K562 (cell line): Measurements from ENCODE around the gene SPHK1. TPM values are rescaled to one million over a fixed set of nuclear protein-coding genes. Genes with fewer than 3 reads are reported as not detected.

Experiments
- BCOR ChIP-seq: fragments of 450-650 bp; IDR thresholded peaks from 2 replicates; pipeline ENCODE4 v1.6.1; 2016
- CBX2 ChIP-seq: fragments of 200-600 bp; sonication (generic); IDR thresholded peaks from one replicate; pipeline ENCODE4 v1.6.1; 2012; ENCODE audit warnings: mild to moderate bottlenecking, low read length, inconsistent platforms; ENCODE audit not compliant: insufficient read depth, poor library complexity, severe bottlenecking
- CHD1 ChIP-seq: fragments of 200-600 bp; sonication (generic); IDR thresholded peaks from one replicate; pipeline ENCODE4 v1.6.1; 2012; ENCODE audit warnings: mild to moderate bottlenecking, moderate library complexity, low read length, inconsistent platforms
- FOS ChIP-seq: IDR thresholded peaks from 3 replicates; pipeline ENCODE4 v1.6.1; 2011; ENCODE audit not compliant: insufficient read length; ENCODE audit errors: extremely low read depth
- GATAD2B ChIP-seq: fragments of 450-650 bp; IDR thresholded peaks from 2 replicates; pipeline ENCODE4 v1.6.1; 2017; ENCODE audit warnings: mild to moderate bottlenecking, borderline replicate concordance
- RBBP5 ChIP-seq: fragments of 200-600 bp; sonication (generic); IDR thresholded peaks from 2 replicates; pipeline ENCODE4 v1.6.1; 2012; ENCODE audit warnings: borderline replicate concordance, mild to moderate bottlenecking, low read length, control low read depth, inconsistent platforms; ENCODE audit not compliant: insufficient read depth, poor library complexity, severe bottlenecking
- RHOXF2B ChIP-seq: fragments of 250-450 bp; sonication (Bioruptor Pico); conservative IDR thresholded peaks from 2 replicates; pipeline ENCODE4 v1.5.1; 2021
- SIRT6 ChIP-seq: IDR thresholded peaks from one replicate; pipeline ENCODE4 v1.6.1; 2012; ENCODE audit warnings: low read depth, mild to moderate bottlenecking, control low read depth, inconsistent platforms, low read length, moderate library complexity
- SNRNP70 ChIP-seq: fragments of 200-400 bp; formaldehyde crosslinking; optimal IDR thresholded peaks from 2 replicates; pipeline ENCODE3; 2017; ENCODE audit warnings: low read depth, low read length
- ZNF12 ChIP-seq: sonication (generic); formaldehyde crosslinking; IDR thresholded peaks from 2 replicates; pipeline ENCODE4 v1.4.0; 2020; ENCODE audit warnings: mild to moderate bottlenecking, missing genetic modification reagents
- ZNF175 ChIP-seq: fragments of 200-800 bp; sonication (Bioruptor generic); IDR thresholded peaks from 2 replicates; pipeline ENCODE4 v1.6.1; 2016; ENCODE audit warnings: low read depth, mild to moderate bottlenecking, missing genetic modification characterization, missing compliant biosample characterization
- ZNF3 ChIP-seq: fragments of 250-450 bp; sonication (Bioruptor Pico); IDR thresholded peaks from 2 replicates; pipeline ENCODE4 v1.5.0; 2021; ENCODE audit warnings: mild to moderate bottlenecking, moderate library complexity
- ZNF316 ChIP-seq: fragments of 450-650 bp; IDR thresholded peaks from 2 replicates; pipeline ENCODE4 v1.6.1; 2016
- ZNF324 ChIP-seq: fragments of 250-450 bp; sonication (Bioruptor Pico); IDR thresholded peaks from 2 replicates; pipeline ENCODE4 v1.4.0; 2020; ENCODE audit warnings: mild to moderate bottlenecking
- ZNF445 ChIP-seq: fragments of 250-450 bp; sonication (Bioruptor Pico); IDR thresholded peaks from 2 replicates; pipeline ENCODE4 v1.4.0; 2020; ENCODE audit warnings: low read depth, mild to moderate bottlenecking, moderate library complexity
- ZNF551 ChIP-seq: fragments of 250-450 bp; sonication (Bioruptor Pico); IDR thresholded peaks from 2 replicates; pipeline ENCODE4 v1.5.0; 2021; ENCODE audit warnings: mild to moderate bottlenecking, moderate library complexity
- ZNF695 ChIP-seq: fragments of 450-650 bp; formaldehyde crosslinking; IDR thresholded peaks from 2 replicates; pipeline ENCODE4 v1.4.0; 2020; ENCODE audit warnings: mild to moderate bottlenecking, moderate library complexity
- polyA plus RNA-seq, 8 experiments: library from polyadenylated mRNA; depleted of rRNA in 4 of 8; stranded (reverse) in 5 of 8; unstranded in 3 of 8; fragments of >200 nt; fragmentation: Nextera tagmentation in 2 of 8; fragmentation: Illumina TruSeq in 1 of 8; extraction: Ambion mirVana in 2 of 8; extraction: Trizol in 1 of 8; gene quantifications; 2 replicates each; pipeline versions ENCODE4 v1.2.1 to v1.2.3, GENCODE V29; 2011 to 2014; ENCODE audit warnings: inconsistent platforms in 1 of 8, missing spikeins in 1 of 8
- total RNA-seq, 7 experiments: library from RNA; depleted of rRNA in 6 of 7; stranded (reverse); fragments of >200 nt in 6 of 7; fragmentation: Illumina TruSeq in 2 of 7; extraction: Trizol in 2 of 7; gene quantifications; 2 replicates each; pipeline versions ENCODE4 v1.2.1 to v1.2.3, GENCODE V29; 2011 to 2021; ENCODE audit warnings: low replicate concordance in 1 of 7
- TF ChIP-seq, protein P1 (sequence below): sonication (generic); formaldehyde crosslinking; IDR thresholded peaks from 2 replicates; pipeline ENCODE4 v1.8.0; 2023; ENCODE audit warnings: mild to moderate bottlenecking, missing genetic modification reagents
- TF ChIP-seq, protein P2 (sequence below): sonication (generic); formaldehyde crosslinking; IDR thresholded peaks from 2 replicates; pipeline ENCODE4 v1.5.0; 2020; ENCODE audit warnings: missing genetic modification reagents
- TF ChIP-seq, protein P3 (sequence below): sonication (generic); formaldehyde crosslinking; IDR thresholded peaks from 2 replicates; pipeline ENCODE4 v1.8.0; 2022; ENCODE audit warnings: mild to moderate bottlenecking, missing genetic modification reagents
- TF ChIP-seq, protein P4 (sequence below), 2 experiments: fragments of 450-650 bp; IDR thresholded peaks; 2 replicates each; pipeline ENCODE4 v1.6.1; 2016
- TF ChIP-seq, protein P5 (sequence below), 2 experiments: fragments of 150-350 bp in 1 of 2; IDR thresholded peaks; 2 replicates each; pipeline ENCODE4 v1.6.1; 2012 to 2016; ENCODE audit warnings: low read depth in 2 of 2, low read length in 2 of 2, mild to moderate bottlenecking in 1 of 2, moderate library complexity in 1 of 2

The SPHK1 gene
- total and polyA plus RNA-seq, 9 of the 15 experiments (the other 6 are each of a cell fraction or from before 2014, with no cell fraction given): 0.21 to 60.3 (median 14.5) TPM

DNA sequence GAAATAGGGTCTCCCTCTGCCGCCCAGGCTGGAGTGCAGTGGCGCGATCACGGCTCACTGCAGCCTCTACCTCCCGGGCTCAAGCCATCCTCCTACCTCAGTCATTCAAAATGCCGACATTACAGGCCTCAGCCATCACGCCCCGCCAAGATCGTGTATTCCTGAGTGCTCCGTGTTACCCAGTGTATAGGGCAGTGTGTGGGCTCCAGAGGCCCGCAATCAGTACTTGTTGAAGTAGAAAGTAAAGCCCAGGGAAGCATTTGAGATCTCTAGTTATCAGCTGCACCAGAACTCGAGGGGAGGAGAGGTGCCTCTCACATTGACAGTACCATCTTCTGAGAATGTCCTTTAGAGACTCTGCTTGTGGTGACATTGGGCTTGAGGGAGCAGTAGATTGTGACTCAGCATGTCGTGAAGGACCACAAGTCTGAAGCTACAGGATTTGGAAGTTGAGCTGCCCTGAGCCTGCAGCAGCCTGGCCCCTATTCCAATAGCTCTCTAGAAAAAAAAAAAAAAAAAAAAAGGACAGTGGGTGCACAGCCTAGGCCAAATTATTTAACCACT is 29.6 kb upstream of the SPHK1 start (continued):
- TF ChIP-seq RHOXF2B (CRISPR knock-in tag) (no peak), ZNF3 (CRISPR knock-in tag) (no peak), FOS (no peak), SIRT6 (no peak), GATAD2B (no peak), ZNF695 (CRISPR knock-in tag) (no peak), RBBP5 (no peak), CHD1 (no peak), ZNF445 (CRISPR knock-in tag) (no peak), CBX2 (no peak), ZNF551 (CRISPR knock-in tag) (no peak), BCOR (peak; percentile 77; the same call in 1 of the 2 replicates), ZNF12 (no peak), ZNF175 (CRISPR knock-in tag) (no peak), ZNF316 (peak; percentile 95), ZNF324 (CRISPR knock-in tag) (no peak), SNRNP70 (no peak)
- TF ChIP-seq, protein P1, sequence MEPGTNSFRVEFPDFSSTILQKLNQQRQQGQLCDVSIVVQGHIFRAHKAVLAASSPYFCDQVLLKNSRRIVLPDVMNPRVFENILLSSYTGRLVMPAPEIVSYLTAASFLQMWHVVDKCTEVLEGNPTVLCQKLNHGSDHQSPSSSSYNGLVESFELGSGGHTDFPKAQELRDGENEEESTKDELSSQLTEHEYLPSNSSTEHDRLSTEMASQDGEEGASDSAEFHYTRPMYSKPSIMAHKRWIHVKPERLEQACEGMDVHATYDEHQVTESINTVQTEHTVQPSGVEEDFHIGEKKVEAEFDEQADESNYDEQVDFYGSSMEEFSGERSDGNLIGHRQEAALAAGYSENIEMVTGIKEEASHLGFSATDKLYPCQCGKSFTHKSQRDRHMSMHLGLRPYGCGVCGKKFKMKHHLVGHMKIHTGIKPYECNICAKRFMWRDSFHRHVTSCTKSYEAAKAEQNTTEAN (CRISPR knock-in tag): no peak
- TF ChIP-seq, protein P2, sequence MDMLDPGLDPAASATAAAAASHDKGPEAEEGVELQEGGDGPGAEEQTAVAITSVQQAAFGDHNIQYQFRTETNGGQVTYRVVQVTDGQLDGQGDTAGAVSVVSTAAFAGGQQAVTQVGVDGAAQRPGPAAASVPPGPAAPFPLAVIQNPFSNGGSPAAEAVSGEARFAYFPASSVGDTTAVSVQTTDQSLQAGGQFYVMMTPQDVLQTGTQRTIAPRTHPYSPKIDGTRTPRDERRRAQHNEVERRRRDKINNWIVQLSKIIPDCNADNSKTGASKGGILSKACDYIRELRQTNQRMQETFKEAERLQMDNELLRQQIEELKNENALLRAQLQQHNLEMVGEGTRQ (CRISPR knock-in tag): no peak
- TF ChIP-seq, protein P3, sequence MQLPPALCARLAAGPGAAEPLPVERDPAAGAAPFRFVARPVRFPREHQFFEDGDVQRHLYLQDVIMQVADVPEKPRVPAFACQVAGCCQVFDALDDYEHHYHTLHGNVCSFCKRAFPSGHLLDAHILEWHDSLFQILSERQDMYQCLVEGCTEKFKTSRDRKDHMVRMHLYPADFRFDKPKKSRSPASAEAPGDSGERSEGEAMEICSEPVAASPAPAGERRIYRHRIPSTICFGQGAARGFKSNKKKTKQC (CRISPR knock-in tag): no peak
- TF ChIP-seq, protein P4, sequence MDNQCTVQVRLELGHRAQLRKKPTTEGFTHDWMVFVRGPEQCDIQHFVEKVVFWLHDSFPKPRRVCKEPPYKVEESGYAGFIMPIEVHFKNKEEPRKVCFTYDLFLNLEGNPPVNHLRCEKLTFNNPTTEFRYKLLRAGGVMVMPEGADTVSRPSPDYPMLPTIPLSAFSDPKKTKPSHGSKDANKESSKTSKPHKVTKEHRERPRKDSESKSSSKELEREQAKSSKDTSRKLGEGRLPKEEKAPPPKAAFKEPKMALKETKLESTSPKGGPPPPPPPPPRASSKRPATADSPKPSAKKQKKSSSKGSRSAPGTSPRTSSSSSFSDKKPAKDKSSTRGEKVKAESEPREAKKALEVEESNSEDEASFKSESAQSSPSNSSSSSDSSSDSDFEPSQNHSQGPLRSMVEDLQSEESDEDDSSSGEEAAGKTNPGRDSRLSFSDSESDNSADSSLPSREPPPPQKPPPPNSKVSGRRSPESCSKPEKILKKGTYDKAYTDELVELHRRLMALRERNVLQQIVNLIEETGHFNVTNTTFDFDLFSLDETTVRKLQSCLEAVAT (IDR thresholded peaks at IDR 0.05): 0 out of 4 replicates have a peak, but pooled peaks of 1 of the 2 experiments have one; percentile 60
- TF ChIP-seq, protein P5, sequence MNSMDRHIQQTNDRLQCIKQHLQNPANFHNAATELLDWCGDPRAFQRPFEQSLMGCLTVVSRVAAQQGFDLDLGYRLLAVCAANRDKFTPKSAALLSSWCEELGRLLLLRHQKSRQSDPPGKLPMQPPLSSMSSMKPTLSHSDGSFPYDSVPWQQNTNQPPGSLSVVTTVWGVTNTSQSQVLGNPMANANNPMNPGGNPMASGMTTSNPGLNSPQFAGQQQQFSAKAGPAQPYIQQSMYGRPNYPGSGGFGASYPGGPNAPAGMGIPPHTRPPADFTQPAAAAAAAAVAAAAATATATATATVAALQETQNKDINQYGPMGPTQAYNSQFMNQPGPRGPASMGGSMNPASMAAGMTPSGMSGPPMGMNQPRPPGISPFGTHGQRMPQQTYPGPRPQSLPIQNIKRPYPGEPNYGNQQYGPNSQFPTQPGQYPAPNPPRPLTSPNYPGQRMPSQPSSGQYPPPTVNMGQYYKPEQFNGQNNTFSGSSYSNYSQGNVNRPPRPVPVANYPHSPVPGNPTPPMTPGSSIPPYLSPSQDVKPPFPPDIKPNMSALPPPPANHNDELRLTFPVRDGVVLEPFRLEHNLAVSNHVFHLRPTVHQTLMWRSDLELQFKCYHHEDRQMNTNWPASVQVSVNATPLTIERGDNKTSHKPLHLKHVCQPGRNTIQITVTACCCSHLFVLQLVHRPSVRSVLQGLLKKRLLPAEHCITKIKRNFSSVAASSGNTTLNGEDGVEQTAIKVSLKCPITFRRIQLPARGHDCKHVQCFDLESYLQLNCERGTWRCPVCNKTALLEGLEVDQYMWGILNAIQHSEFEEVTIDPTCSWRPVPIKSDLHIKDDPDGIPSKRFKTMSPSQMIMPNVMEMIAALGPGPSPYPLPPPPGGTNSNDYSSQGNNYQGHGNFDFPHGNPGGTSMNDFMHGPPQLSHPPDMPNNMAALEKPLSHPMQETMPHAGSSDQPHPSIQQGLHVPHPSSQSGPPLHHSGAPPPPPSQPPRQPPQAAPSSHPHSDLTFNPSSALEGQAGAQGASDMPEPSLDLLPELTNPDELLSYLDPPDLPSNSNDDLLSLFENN (IDR thresholded peaks at IDR 0.05; ENCODE audit: low read depth in 2 of 2, low read length in 2 of 2): no peak
